Activated T-cell treated with anti-CD3 and anti-CD28 coated beads for 4 hours (primary cell): Measurements from ENCODE around the gene KRTAP9-8.
"Not testable (repeated sequence)": the region's sequence is repeated elsewhere in the genome, so short reads cannot be mapped to it uniquely, and the experiment has no call there.

Source experiments
- DNase-seq: peaks from one replicate; pipeline ENCODE4 v3.0.0-alpha.2; 2020

KRTAP9-8 gene, protein sequence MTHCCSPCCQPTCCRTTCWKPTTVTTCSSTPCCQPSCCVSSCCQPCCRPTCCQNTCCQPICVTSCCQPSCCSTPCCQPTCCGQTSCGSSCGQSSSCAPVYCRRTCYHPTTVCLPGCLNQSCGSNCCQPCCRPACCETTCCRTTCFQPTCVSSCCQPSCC

DNA sequence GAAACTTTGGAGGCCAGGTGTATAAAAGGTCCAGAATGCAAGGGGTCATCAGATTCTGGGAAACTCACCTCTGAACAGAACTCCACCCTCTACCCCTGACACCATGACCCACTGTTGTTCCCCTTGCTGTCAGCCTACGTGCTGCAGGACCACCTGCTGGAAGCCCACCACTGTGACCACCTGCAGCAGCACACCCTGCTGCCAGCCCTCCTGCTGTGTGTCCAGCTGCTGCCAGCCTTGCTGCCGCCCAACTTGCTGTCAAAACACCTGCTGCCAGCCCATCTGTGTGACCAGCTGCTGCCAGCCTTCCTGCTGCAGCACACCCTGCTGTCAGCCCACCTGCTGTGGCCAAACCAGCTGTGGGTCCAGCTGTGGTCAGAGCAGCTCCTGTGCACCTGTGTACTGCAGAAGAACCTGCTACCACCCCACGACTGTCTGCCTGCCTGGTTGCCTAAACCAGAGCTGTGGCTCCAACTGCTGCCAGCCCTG is at the start of gene KRTAP9-8:
KRTAP9-8 (plus strand) TSS at position 51 of the 489 bp plus-strand sequence; CDS start at position 104, 53 bp downstream.
- DNase-seq: not testable (repeated sequence)

DNA sequence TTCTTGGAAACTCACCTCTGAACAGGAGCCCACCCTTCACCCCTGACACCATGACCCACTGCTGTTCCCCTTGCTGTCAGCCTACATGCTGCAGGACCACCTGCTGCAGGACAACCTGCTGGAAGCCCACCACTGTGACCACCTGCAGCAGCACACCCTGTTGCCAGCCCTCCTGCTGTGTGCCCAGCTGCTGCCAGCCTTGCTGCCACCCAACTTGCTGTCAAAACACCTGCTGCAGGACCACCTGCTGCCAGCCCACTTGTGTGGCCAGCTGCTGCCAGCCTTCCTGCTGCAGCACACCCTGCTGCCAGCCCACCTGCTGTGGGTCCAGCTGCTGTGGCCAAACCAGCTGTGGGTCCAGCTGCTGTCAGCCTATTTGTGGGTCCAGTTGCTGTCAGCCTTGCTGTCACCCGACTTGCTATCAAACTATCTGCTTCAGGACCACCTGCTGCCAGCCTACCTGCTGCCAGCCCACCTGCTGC is 47.9 kb upstream of the KRTAP9-8 start, which contains the start of gene KRTAP9-1:
KRTAP9-1 (plus strand) TSS at position 51 of the 482 bp plus-strand sequence; CDS start at position 51, 0 bp downstream.
- DNase-seq: not testable (repeated sequence)

DNA sequence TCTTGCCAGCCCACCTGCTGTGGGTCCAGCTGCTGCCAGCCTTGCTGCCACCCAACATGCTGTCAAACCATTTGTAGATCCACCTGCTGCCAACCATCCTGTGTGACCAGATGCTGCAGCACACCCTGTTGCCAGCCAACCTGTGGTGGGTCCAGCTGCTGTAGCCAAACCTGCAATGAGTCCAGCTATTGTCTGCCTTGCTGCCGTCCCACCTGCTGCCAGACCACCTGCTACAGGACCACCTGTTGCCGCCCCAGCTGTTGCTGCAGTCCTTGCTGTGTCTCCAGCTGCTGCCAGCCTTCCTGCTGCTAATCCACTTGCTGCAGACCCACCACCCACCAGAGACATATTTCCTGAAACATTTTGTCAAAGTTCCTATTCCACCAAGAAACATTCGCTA is 47.5 kb upstream of the KRTAP9-8 start:
- no peak for DNase-seq

- DNase-seq: no peak
Measured at GRCh38 chr17:41196068-41196467, 41.7 kb upstream of the KRTAP9-8 start.

- no peak for DNase-seq
Measured at GRCh38 chr17:41199421-41200078, 38.2 kb upstream of the KRTAP9-8 start.

DNA sequence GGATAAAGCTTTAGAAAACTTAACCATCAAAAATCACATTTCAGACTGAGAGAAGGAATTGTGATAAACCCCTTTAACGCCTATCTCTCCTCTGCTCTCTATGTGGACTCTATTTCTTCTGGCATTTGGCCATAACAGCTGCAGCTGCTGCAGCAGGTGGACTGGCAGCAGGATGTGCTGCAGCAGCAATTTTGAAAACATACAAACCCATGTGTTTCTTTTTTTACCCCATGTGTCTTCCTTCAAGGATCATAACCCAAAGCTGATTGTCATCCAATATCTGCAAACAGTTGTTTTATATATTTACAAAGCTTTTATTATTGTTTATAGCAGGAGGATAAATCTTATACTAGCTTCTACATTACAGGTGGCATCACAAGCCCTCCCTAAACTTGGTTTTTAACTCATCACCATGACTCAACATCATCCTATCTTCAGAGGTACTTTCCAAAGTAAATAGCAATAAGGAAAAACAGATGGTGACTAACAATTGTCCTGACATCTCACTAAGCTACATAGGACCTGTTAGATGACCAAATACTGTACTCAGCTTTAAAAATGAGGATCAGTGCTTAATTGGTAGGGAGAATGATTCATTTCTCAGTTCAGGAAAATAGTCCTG is 25.8 kb upstream of the KRTAP9-8 start:
- DNase-seq: no peak

- no peak for DNase-seq
Measured at GRCh38 chr17:41212524-41213169, 25.2 kb upstream of the KRTAP9-8 start.

DNA sequence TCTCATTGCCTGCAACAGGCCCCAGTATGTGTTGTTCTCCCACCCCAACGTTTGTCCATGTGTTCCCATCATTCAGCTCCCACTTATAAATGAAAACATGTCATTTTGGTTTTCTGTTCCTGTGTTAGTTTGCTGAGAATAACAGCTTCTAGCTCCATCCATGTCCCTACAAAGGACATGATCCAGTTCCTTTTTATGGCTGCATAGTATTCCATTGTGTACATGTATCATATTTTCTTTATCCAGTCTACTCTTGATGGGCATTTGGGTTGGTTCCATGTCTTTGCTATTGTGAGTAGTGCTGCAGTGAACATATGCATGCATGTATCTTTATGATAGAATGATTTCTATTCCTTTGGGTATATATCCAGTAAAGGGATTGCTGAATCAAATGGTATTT is 22.1 kb upstream of the KRTAP9-8 start:
- no peak for DNase-seq

GRCh38 chr17:41223821-41224220 is 14.0 kb upstream of the KRTAP9-8 start:
- DNase-seq: no peak

GRCh38 chr17:41226051-41226450 is 11.7 kb upstream of the KRTAP9-8 start:
- DNase-seq: no peak

GRCh38 chr17:41226598-41227095 is 11.2 kb upstream of the KRTAP9-8 start, which contains the start of gene KRTAP9-2:
TSS of gene KRTAP9-2 (plus strand) at chr17:41226648. CDS start at chr17:41226655, 7 bp downstream.
- not testable (repeated sequence) for DNase-seq

DNA sequence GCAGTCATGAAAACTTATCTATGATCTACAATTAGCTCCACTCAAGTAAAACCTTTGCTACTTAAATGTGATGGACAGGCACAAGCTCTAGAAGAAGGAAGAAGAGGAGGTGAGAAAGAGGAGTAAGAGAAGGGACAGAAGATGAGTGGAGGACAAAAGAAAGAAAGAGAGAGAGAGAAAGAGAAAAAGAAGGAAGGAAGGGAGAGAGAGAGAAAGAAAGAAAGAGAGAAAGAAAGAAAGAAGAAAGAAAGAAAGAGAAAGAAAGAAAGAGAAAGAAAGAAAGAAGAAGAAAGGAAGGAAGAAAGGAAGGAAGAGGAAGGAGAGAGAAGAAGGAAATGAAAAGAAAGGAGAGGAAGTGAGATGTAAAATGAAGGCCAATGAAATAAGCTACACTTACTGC is 7.7 kb upstream of the KRTAP9-8 start:
- no peak for DNase-seq

DNA sequence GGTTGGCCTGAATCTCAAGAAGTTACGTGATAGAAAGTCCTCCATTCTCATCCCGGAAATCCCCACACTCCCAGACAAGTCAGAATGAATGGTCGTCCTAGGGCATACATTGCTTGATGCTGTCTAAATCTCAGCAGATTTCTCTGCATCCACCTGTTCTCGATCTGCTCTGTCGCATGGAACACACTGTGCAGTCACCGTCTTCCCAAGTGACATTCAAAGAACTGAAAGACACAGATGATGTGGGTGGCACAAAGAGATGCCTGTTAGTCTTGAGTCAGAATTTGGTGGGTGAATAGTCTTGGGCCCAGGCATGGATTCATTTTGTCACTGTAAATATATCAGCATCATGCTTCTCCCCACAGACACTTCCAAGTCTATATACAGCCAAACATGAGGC is 6.1 kb upstream of the KRTAP9-8 start:
- no peak for DNase-seq

DNA sequence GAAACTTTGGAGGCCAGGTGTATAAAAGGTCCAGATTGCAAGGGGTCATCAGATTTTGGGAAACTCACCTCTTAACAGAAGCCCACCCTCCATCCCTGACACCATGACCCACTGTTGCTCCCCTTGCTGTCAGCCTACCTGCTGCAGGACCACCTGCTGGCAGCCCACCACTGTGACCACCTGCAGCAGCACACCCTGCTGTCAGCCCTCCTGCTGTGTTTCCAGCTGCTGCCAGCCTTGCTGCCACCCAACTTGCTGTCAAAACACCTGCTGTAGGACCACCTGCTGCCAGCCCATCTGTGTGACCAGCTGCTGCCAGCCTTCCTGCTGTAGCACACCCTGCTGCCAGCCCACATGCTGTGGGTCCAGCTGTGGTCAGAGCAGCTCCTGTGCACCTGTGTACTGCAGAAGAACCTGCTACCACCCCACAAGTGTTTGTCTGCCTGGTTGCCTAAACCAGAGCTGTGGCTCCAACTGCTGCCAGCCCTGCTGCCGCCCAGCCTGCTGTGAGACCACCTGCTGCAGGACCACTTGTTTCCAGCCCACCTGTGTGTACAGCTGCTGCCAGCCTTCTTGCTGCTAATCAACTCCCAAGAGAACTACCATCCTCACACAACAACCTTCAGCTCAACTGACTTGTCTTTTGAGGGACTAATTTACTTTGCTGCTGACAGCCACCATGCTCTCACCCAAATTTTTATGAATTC is 5.2 kb upstream of the KRTAP9-8 start, which contains the start of gene KRTAP9-3:
KRTAP9-3 (plus strand) TSS at position 51 of the 707 bp plus-strand sequence; CDS start at position 104, 53 bp downstream.
- not testable (repeated sequence) for DNase-seq

- DNase-seq: not testable (repeated sequence)
Measured at GRCh38 chr17:41237116-41237515, 683 bp upstream of the KRTAP9-8 start.

DNA sequence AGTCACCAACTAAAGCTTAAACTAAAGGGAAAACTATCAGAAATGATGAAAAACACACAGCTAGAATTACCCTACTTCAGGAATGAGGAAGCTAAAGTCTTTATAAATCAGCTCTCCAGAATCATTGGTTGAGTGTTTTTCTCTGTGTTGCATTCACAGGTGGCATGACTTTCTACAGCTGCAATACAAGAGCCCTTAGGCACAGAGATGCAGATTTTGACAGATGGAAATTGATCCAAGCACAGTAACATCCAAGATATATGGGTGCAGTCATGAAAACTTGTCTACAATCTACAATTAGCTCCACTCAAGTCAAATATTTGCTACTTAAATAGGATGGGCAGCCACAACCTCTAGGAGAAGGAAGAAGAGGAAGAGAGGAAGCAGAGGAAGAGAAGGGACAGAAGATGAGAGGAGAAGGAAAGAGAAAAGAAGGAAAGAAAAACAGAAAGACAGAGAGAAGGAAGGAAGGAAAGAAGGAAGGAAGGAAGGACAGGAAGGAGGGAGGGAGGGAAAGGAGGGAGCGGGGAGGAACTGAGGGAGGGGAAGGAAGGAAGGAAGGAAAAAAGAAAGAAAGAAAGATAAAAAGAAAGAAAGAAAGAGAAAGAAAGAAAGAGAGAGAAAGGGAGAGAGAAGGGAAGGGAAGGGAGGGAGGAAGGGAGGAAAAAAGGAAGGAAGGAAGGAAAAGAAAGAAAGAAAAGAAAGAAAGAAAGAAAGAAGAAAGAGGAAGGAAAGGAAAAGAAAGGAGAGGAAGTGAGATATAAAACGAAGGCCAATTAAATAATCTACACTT is 9.4 kb downstream of the KRTAP9-8 start:
- not testable (repeated sequence) for DNase-seq

GRCh38 chr17:41249637-41250240 is 11.9 kb downstream of the KRTAP9-8 start, which contains the start of gene KRTAP9-4:
TSS of gene KRTAP9-4 (plus strand) at chr17:41249687. CDS start at chr17:41249721, 34 bp downstream.
- DNase-seq: not testable (repeated sequence)

- DNase-seq: no peak
Measured at GRCh38 chr17:41251261-41251660, 13.5 kb downstream of the KRTAP9-8 start.

DNA sequence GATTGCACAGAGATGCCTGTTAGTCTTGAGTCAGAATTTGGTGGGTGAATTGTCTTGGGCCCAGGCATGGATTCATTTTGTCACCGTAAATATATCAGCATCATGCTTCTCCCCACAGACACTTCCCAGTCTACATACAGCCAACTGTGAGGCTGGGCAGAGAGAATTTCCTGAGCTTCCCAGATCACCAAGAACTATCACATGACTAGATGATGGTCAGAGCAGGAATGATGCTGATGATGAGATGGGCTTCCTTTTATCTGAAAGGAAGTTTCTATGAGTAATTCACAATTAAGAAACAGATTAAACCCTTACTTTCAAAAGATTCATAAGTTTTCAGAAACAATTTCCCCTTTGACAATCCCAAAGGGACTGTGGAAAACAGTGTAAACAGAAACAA is 17.1 kb downstream of the KRTAP9-8 start:
- no peak for DNase-seq
